Neural crest cell (in vitro differentiated cells): ENCODE results near the gene BMAL1. TPM values are rescaled to one million over a fixed set of nuclear protein-coding genes. Genes with fewer than 3 reads are reported as not detected.

ENCODE experiments used
- DNase-seq: peaks from one replicate; pipeline ENCODE4 v3.0.0; 2021; ENCODE audit warnings: low read depth, mixed read lengths, low spot score
- H3K27ac Mint-ChIP-seq: one replicate; pipeline ENCODE4 v1.8.0; 2021; ENCODE audit warnings: mild to moderate bottlenecking, mixed read lengths; ENCODE audit not compliant: unreplicated experiment
- H3K27me3 Mint-ChIP-seq: 2 replicates; pipeline ENCODE4 v1.8.0; 2021; ENCODE audit warnings: low read depth, mild to moderate bottlenecking, mixed read lengths
- H3K36me3 Mint-ChIP-seq: 2 replicates; pipeline ENCODE4 v1.8.0; 2021; ENCODE audit warnings: low read depth, mild to moderate bottlenecking, mixed read lengths
- H3K4me1 Mint-ChIP-seq: 2 replicates; pipeline ENCODE4 v1.8.0; 2021; ENCODE audit warnings: mixed read lengths
- H3K4me3 Mint-ChIP-seq: one replicate; pipeline ENCODE4 v1.8.0; 2021; ENCODE audit warnings: mild to moderate bottlenecking, mixed read lengths
- H3K9me3 Mint-ChIP-seq: 2 replicates; pipeline ENCODE4 v1.8.0; 2021; ENCODE audit warnings: mixed read lengths
- CTCF ChIP-seq: fragments of 200-600 bp; sonication (generic); conservative IDR thresholded peaks from 2 replicates; pipeline ENCODE4 v1.5.0; 2021; ENCODE audit warnings: antibody characterized with exemption, mild to moderate bottlenecking
- total RNA-seq: library from RNA; stranded (reverse); gene quantifications from 2 replicates; pipeline ENCODE4 v1.2.1, GENCODE V29; 2021

The BMAL1 gene
- total RNA-seq, 1 donor from 2014 or later, result 5.1 TPM

DNA sequence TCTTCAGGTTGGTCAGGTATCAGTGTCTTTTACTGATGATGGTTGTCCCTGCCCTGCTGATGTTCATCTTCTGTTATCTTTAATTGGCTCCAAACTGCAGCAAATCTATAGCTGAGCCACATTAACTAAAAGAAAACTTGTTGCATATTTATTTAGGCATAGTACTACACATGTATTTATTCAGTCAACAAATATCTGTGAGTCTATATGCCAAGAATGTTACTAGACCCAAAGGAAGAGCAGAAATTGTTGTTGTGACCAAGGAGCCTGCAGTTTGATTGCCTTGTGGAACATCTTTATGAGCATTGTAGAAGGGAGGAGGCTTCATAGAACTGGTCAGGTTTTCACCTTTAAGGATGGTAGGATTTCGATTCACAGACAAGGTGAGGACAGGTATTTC lies 10.1 kb downstream of the BMAL1 start:
- H3K9me3 Mint-ChIP-seq, result no peaks in the 10 kb centered on the region
- H3K36me3 Mint-ChIP-seq, result no peaks in the 10 kb centered on the region
- H3K27me3 Mint-ChIP-seq, result peaks cover 13% of the 10 kb centered on the region
- no peaks in the 10 kb centered on the region for H3K4me1 Mint-ChIP-seq
- no peak overlapping the region for H3K27ac Mint-ChIP-seq
- TF ChIP-seq CTCF, result no peak
- no peak for DNase-seq
- no peak overlapping the region for H3K4me3 Mint-ChIP-seq

DNA sequence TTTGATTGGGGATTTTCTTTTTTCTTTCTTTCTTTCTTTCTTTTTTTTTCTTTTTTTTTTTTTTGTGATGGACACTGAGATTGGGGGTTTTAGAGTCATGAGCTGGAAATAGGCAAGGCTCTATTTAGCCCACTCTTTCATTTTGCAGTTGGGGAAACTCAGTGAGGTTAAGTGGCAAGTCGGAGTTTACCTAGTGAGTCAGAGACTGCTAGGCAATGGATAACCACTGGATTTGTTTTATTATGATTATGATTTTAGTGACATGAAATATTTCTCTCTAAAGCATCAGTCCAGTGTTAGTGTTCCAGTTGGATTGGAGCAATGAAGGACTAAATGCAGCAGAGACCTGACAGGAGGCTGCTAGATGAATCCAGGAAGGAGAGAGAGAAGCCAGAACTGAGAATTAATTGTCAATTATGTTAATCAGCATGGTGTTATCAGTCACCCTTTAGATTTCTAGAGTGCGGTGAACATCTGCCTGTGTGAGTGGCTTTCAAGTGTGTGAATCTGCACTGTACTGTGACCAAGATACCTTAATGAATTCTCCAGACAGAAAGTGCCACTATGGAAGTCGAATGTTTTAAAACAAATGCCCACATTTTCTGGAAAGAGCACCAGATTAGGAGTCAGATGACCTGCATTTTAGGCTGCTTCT lies 10.9 kb downstream of the BMAL1 start:
- Mint-ChIP-seq H3K27me3 (peaks cover 5% of the 10 kb centered on the region), H3K4me1 (no peaks in the 10 kb centered on the region), H3K9me3 (no peaks in the 10 kb centered on the region), H3K27ac (no peak overlapping the region), H3K36me3 (no peaks in the 10 kb centered on the region), H3K4me3 (no peak overlapping the region)
- DNase-seq, result no peak
- no peak for TF ChIP-seq CTCF

GRCh38 chr11:13289081-13289480 lies 11.5 kb downstream of the BMAL1 start:
- Mint-ChIP-seq H3K36me3 (no peaks in the 10 kb centered on the region), H3K4me3 (no peak overlapping the region), H3K9me3 (no peaks in the 10 kb centered on the region), H3K27ac (no peak overlapping the region), H3K4me1 (no peaks in the 10 kb centered on the region), H3K27me3 (peaks cover 3% of the 10 kb centered on the region)
- no peak for TF ChIP-seq CTCF
- no peak for DNase-seq

DNA sequence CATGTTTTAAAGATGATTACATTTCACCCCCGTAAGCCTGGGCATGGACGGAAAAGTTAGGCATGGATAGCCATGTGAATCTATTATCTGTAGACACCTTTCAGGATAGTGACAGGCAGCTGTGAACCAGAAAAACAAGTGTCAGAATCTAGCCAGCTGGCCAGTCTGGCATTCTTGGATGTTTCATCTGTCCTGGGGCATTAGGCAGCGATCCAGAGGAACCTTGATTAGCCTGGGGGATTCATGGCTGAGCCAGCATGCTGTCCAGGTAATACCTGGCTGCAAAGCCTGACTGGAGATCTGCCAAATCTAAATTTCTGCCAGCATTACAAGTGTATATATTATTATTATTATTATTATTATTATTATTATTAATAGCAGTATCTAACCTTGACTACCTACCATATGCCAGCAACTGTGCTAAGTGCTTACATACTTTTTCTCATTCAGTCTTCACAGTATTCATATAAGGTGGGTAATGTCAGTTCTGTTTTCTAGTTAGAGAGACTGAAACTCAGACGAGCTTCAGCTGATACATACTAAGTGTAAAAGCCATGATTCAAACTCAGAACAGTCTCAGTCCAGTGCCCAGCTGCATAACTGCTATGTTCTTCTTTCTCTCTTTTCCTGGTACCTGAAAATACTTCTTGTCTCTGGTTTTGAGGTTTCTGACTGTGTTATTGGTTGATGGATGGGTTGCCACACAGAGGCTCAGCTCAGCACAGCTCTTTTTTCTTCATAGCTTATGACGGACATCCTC lies 12.8 kb downstream of the BMAL1 start:
- no peaks in the 10 kb centered on the region for H3K4me1 Mint-ChIP-seq
- no peak for DNase-seq
- H3K9me3 Mint-ChIP-seq, result no peaks in the 10 kb centered on the region
- no peaks in the 10 kb centered on the region for H3K27me3 Mint-ChIP-seq
- no peak overlapping the region for H3K27ac Mint-ChIP-seq
- no peak overlapping the region for H3K4me3 Mint-ChIP-seq
- no peak for TF ChIP-seq CTCF
- no peaks in the 10 kb centered on the region for H3K36me3 Mint-ChIP-seq

GRCh38 chr11:13291361-13291760 lies 13.8 kb downstream of the BMAL1 start:
- H3K27me3 Mint-ChIP-seq, result no peaks in the 10 kb centered on the region
- no peak overlapping the region for H3K27ac Mint-ChIP-seq
- TF ChIP-seq CTCF, result no peak
- no peaks in the 10 kb centered on the region for H3K36me3 Mint-ChIP-seq
- H3K9me3 Mint-ChIP-seq, result no peaks in the 10 kb centered on the region
- no peak overlapping the region for H3K4me3 Mint-ChIP-seq
- no peaks in the 10 kb centered on the region for H3K4me1 Mint-ChIP-seq
- no peak for DNase-seq
